NB4 (cell line): ENCODE data around the gene NRAS.

Source experiments
- DNase-seq: peaks from one replicate; pipeline ENCODE4 v3.0.0; 2010; ENCODE audit warnings: low read depth
- H3K4me3 ChIP-seq: one replicate; pipeline ENCODE4 v1.5.1; 2011; ENCODE audit warnings: mild to moderate bottlenecking, low read depth, low read length, moderate library complexity
- CTCF ChIP-seq: IDR thresholded peaks from one replicate; pipeline ENCODE4 v1.5.1; 2012; ENCODE audit warnings: low read depth, low read length
- MAX ChIP-seq: IDR thresholded peaks from 2 replicates; pipeline ENCODE4 v1.6.1; 2011; ENCODE audit warnings: low read depth, low read length
- MYC ChIP-seq: IDR thresholded peaks from 2 replicates; pipeline ENCODE4 v1.6.1; 2011; ENCODE audit warnings: low read depth, low read length
- POLR2A ChIP-seq: IDR thresholded peaks from 2 replicates; pipeline ENCODE4 v1.6.1; 2011; ENCODE audit warnings: mild to moderate bottlenecking; ENCODE audit not compliant: insufficient read length; ENCODE audit errors: extremely low read depth

Gene NRAS

GRCh38 chr1:114671011-114671938 lies 45.3 kb downstream of the NRAS start:
- no peak for DNase-seq
- no peak overlapping the region for H3K4me3 ChIP-seq
- TF ChIP-seq POLR2A: no peak
- TF ChIP-seq CTCF: no peak
- TF ChIP-seq MYC: no peak
- TF ChIP-seq MAX: no peak

GRCh38 chr1:114670083-114671010 lies 46.2 kb downstream of the NRAS start:
- DNase-seq: peak; percentile 86
- no peak for TF ChIP-seq MAX
- TF ChIP-seq CTCF: no peak
- TF ChIP-seq MYC: no peak
- peak overlapping the region; percentile 54 for H3K4me3 ChIP-seq

- H3K4me3 ChIP-seq: peak within 1 kb of the TSS; percentile 54
- peak; percentile 66 for DNase-seq
- TF ChIP-seq POLR2A (no peak), MYC (no peak), CTCF (no peak), MAX (no peak)
Observed at GRCh38 chr1:114669562-114670082, 46.9 kb downstream of the NRAS start, which contains the start of gene DENND2C. TSS of gene DENND2C (minus strand) at chr1:114670049. CDS start at chr1:114625984, 44,065 bp downstream.

- TF ChIP-seq MAX (no peak), CTCF (no peak), POLR2A (no peak), MYC (no peak)
- H3K4me3 ChIP-seq: peak overlapping the region; percentile 52
- peak; percentile 15 for DNase-seq
Observed at GRCh38 chr1:114668784-114669561, 47.6 kb downstream of the NRAS start.

- no peak for DNase-seq
- no peak overlapping the region for H3K4me3 ChIP-seq
Observed at GRCh38 chr1:114668373-114668772, 48.2 kb downstream of the NRAS start.

More at GRCh38 chr1:114668373-114668772, 48.2 kb downstream of the NRAS start:
- TF ChIP-seq MYC (no peak), CTCF (no peak), MAX (no peak), POLR2A (no peak)
